ENCODE data around the gene ARHGEF12. TPM values are rescaled to one million over a fixed set of nuclear protein-coding genes. Genes with fewer than 3 reads are reported as not detected.

Gene ARHGEF12
- polyA plus RNA-seq, 1 donor: 34.2 TPM

DNA sequence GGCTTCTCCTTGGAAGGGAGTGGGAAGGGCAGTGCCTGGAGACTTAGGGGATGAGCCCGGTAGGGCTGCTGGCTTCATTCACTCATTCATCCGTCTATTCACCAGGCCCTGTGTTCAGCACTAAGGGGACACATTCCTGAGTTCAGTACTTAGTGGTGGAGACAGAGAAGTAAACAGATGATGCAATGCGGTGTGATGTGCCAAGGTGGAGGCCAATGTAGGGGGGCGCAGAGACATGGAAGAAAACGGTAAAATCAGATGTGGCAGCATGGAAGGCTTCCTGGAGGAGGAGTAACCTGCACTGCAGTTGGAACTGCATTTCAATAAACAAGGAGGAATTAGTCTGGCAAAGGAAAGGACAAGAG lies 196.6 kb downstream of the ARHGEF12 start:
- no peak for DNase-seq (ENCODE audit: low read depth)

GRCh38 chr11:120536091-120536796 lies 200.0 kb downstream of the ARHGEF12 start:
- DNase-seq (ENCODE audit: low read depth): no peak

DNA sequence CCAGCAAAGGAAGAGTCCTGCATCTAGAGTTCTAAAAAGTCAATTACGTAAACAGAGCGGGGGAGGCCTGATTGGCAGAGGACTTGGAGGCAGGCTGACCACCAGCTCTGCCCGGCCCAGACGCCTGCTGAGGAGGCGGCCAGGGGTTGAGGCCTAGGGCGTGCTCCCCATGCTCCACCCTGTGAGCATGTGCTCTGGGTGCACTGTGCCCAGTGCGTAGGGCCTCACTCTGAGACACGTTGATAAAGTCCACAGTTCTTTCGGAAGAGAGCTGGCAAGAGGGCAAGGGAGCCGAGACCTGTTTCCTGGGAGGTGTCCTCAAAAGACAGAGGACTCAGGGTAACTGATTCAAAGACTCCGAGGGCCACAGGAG lies 200.6 kb downstream of the ARHGEF12 start:
- no peak for DNase-seq (ENCODE audit: low read depth)

DNA sequence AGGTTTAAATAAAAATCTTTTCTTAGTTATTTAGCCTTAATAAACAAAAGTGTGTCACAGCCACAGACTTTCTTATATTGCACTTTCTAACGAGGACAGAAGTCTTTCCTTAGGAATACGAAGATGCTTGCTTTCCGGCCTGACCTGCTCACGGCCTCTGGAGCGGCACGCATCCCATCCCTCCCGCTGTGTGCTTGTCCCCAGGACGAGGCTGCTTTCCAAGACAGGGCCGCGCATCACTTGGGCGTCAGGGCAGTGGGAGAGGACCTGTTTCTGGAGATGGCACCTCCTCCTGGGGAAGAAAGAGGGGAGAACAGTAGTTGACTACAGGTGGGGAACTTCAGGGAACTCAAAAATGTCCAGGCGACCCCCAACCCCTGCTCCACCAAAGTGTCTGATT lies 201.8 kb downstream of the ARHGEF12 start:
- no peak for DNase-seq (ENCODE audit: low read depth)

DNA sequence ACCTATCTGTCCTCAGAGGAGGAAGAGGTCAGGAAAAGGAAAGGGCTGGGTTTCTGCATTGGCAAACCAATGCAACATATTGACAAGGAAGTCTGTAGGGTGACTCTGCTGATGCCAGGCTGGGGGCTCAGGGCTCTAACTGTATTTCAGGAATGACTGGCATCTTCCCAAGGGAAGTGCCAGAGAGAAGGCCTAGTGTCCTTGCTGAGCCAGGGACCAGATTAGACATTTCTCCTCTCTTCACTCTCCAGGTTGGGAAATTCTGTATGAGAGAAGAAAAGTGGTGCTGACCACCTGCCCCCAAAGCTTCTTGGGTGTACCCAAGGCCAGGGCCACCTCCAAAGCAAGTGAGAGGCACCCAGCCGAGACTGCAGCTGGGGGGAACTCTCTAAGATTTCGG lies 202.5 kb downstream of the ARHGEF12 start:
- no peak for DNase-seq (ENCODE audit: low read depth)

Other genes with a start within 250 kb of the ARHGEF12 start
- not detected for gene TRIM29, start 198.3 kb upstream of the ARHGEF12 start, polyA plus RNA-seq (ENCODE audit: insufficient read length)
- 48.6 TPM for gene OAF, start 125.4 kb upstream of the ARHGEF12 start, polyA plus RNA-seq (ENCODE audit: insufficient read length)
- gene POU2F3, start 96.3 kb upstream of the ARHGEF12 start, polyA plus RNA-seq (ENCODE audit: insufficient read length): 0.04 TPM
- 9.6 TPM for gene TLCD5, start 11.1 kb upstream of the ARHGEF12 start, polyA plus RNA-seq (ENCODE audit: insufficient read length)
- 0.23 TPM for gene GRIK4, start 175.3 kb downstream of the ARHGEF12 start, polyA plus RNA-seq (ENCODE audit: insufficient read length)